Smooth muscle cell (in vitro differentiated cells): ENCODE measurements around the gene CCT5. TPM values are rescaled to one million over a fixed set of nuclear protein-coding genes. Genes with fewer than 3 reads are reported as not detected.
A peak's percentile ranks its signal among the peaks of the same experiment; 100 is the strongest.

Experiments used
- DNase-seq: peaks from one replicate; lab custom pipeline; 2025; ENCODE audit not compliant: unreplicated experiment; lab: John Stamatoyannopoulos, UW
- H2AFZ ChIP-seq: fragments of 200-600 bp; sonication (generic); 2 replicates; pipeline ENCODE4 v1.6.0; 2016; ENCODE audit warnings: antibody characterized with exemption, low read depth, mild to moderate bottlenecking
- H3F3A ChIP-seq: fragments of 200-600 bp; sonication (generic); 2 replicates; pipeline ENCODE4 v1.6.0; 2017; ENCODE audit warnings: antibody characterized with exemption, low read depth
- H3K27ac ChIP-seq: fragments of 200-600 bp; sonication (generic); 2 replicates; pipeline ENCODE4 v1.5.1; 2016; ENCODE audit warnings: low read depth, mild to moderate bottlenecking
- H3K27me3 ChIP-seq: fragments of 200-600 bp; sonication (generic); 2 replicates; pipeline ENCODE4 v1.6.1; 2016; ENCODE audit warnings: low read depth, mild to moderate bottlenecking
- H3K36me3 ChIP-seq: fragments of 200-600 bp; sonication (generic); 2 replicates; pipeline ENCODE4 v1.5.1; 2016; ENCODE audit warnings: low read depth
- H3K4me1 ChIP-seq: fragments of 200-600 bp; sonication (generic); 2 replicates; pipeline ENCODE4 v1.5.1; 2016; ENCODE audit warnings: low read depth
- H3K4me2 ChIP-seq: fragments of 200-600 bp; sonication (generic); 2 replicates; pipeline ENCODE4 v1.6.0; 2016; ENCODE audit warnings: mild to moderate bottlenecking
- H3K4me3 ChIP-seq: fragments of 200-600 bp; sonication (generic); 2 replicates; pipeline ENCODE4 v1.5.1; 2016; ENCODE audit warnings: mild to moderate bottlenecking
- H3K79me2 ChIP-seq: fragments of 200-600 bp; sonication (generic); 2 replicates; pipeline ENCODE4 v1.6.0; 2016; ENCODE audit warnings: low read depth, mild to moderate bottlenecking
- H3K9ac ChIP-seq: fragments of 200-600 bp; sonication (generic); 2 replicates; pipeline ENCODE4 v1.6.0; 2016; ENCODE audit warnings: low read depth
- H3K9me3 ChIP-seq: fragments of 200-600 bp; sonication (generic); replicated peaks from 2 replicates; pipeline ENCODE4 v1.5.1; 2016; ENCODE audit warnings: low read depth
- H4K20me1 ChIP-seq: fragments of 200-600 bp; sonication (generic); 2 replicates; pipeline ENCODE4 v1.6.0; 2016; ENCODE audit warnings: low read depth
- CTCF ChIP-seq: fragments of 200-600 bp; sonication (generic); IDR thresholded peaks from 2 replicates; pipeline ENCODE4 v1.5.1; 2017; ENCODE audit warnings: borderline replicate concordance, mild to moderate bottlenecking, antibody characterized with exemption; ENCODE audit not compliant: insufficient read depth, poor library complexity, severe bottlenecking
- WGBS: methylation state at CpG from one replicate; pipeline ENCODE4 v1.1.7; 2016; ENCODE audit warnings: low lambda C conversion rate; 5-methylcytosine and 5-hydroxymethylcytosine counted together
- polyA plus RNA-seq: library from polyadenylated mRNA; unstranded; fragments of >200 nt; fragmentation: Nextera tagmentation; extraction: Ambion mirVana; gene quantifications from 2 replicates; pipeline ENCODE4 v1.2.1, GENCODE V29; 2016
- total RNA-seq: library from RNA; depleted of rRNA; stranded (reverse); fragments of >200 nt; gene quantifications from 2 replicates; pipeline ENCODE4 v1.2.3, GENCODE V29; 2014

Gene CCT5
- total RNA-seq: 188 and 198 TPM in 2 replicates
- polyA plus RNA-seq: 146 and 172 TPM in 2 replicates

DNA sequence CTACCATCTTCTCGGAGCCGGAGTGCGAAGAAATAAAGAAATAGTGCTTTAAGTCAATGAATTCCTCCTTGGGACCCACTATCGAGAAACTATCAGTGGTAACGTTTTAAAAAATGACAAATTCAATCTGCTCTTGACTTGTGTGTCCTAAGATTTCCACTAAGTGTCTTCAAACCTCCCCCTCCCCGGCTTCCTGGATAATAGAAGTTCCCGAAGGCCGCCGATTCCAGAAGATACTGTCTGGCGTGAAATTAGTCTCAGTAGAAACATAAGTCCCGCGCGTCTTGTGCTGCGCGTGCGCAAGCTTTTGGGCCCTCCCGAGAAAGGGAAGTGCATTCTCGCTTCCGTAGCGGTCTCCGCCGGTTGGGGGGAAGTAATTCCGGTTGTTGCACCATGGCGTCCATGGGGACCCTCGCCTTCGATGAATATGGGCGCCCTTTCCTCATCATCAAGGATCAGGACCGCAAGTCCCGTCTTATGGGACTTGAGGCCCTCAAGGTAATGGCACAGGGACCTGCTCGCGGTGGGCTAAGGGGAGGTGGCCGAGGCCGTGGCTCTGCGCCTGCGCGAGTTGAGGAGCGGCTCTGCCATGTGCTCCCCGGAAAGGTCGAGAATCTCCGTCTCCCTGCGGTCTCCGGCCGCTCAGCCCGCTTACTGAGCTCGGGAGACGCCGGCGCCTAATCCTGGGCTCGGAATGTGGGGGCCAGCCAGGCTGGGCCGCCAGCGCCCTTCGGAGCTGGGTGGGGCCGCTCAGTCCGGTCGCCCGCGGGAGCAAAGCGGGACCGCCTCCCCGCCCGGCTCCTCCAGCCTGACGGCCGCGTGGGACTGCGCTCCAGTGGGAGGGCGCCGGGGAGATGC is at the start of gene CCT5:
TSS of gene CCT5 (plus strand) at position 333 of the 858 bp plus-strand sequence. CDS start at position 394, 61 bp downstream.
- Histone ChIP-seq H3K4me3 (peak within 1 kb of the TSS; percentile 70), H3K9me3 (no peaks in the 10 kb centered on the region), H3K36me3 (no peaks in the 10 kb centered on the region), H3K4me1 (peaks cover 11% of the 10 kb centered on the region), H3F3A (no peaks in the 10 kb centered on the region), H3K27me3 (no peaks in the 10 kb centered on the region), H4K20me1 (peaks cover 47% of the 10 kb centered on the region), H3K27ac (peak within 1 kb of the TSS; percentile 98), H3K9ac (peak within 1 kb of the TSS; percentile 99), H3K4me2 (peak within 1 kb of the TSS; percentile 93), H2AFZ (peak within 1 kb of the TSS; percentile 84), H3K79me2 (peaks cover 56% of the 10 kb centered on the region)
- no peak for TF ChIP-seq CTCF
- DNase-seq: peak; percentile 93
- WGBS: under 1% methylated on average over 66 of the region's 67 CpGs

- WGBS: 59% methylated on average over 4 of the region's 4 CpGs
- H3K9me3 ChIP-seq: no peaks in the 10 kb centered on the region
- no peak for DNase-seq
- H3K27me3 ChIP-seq: no peaks in the 10 kb centered on the region
- no peaks in the 10 kb centered on the region for H3K79me2 ChIP-seq
- TF ChIP-seq CTCF: no peak
- H3F3A ChIP-seq: no peaks in the 10 kb centered on the region
- H3K9ac ChIP-seq: no peak overlapping the region
- no peak overlapping the region for H3K4me3 ChIP-seq
- H3K36me3 ChIP-seq: no peaks in the 10 kb centered on the region
- no peaks in the 10 kb centered on the region for H4K20me1 ChIP-seq
- H3K4me1 ChIP-seq: peaks cover 15% of the 10 kb centered on the region
- H2AFZ ChIP-seq: no peak overlapping the region
- no peak overlapping the region for H3K27ac ChIP-seq
- no peak overlapping the region for H3K4me2 ChIP-seq
Observed at GRCh38 chr5:10201223-10201868, 48.7 kb upstream of the CCT5 start.

- Histone ChIP-seq H3K4me1 (peaks cover 15% of the 10 kb centered on the region), H3K9ac (no peak overlapping the region), H3K27me3 (no peaks in the 10 kb centered on the region), H2AFZ (no peak overlapping the region), H3K79me2 (no peaks in the 10 kb centered on the region), H3K36me3 (no peaks in the 10 kb centered on the region), H3F3A (no peaks in the 10 kb centered on the region), H3K4me3 (no peak overlapping the region), H3K27ac (no peak overlapping the region), H3K9me3 (no peaks in the 10 kb centered on the region), H4K20me1 (no peaks in the 10 kb centered on the region), H3K4me2 (no peak overlapping the region)
- no peak for TF ChIP-seq CTCF
- no peak for DNase-seq
- 85% methylated on average over 3 of the region's 3 CpGs for WGBS
Observed at GRCh38 chr5:10202089-10202910, 47.8 kb upstream of the CCT5 start.
